ENCODE data around the gene PMPCA. TPM values are rescaled to one million over a fixed set of nuclear protein-coding genes. Genes with fewer than 3 reads are reported as not detected.

PMPCA gene
- total and polyA plus RNA-seq, 2 of the 8 experiments (the other 6 are each of a cell fraction or from before 2014, with no cell fraction given), result 60.0 to 88.2 TPM

DNA sequence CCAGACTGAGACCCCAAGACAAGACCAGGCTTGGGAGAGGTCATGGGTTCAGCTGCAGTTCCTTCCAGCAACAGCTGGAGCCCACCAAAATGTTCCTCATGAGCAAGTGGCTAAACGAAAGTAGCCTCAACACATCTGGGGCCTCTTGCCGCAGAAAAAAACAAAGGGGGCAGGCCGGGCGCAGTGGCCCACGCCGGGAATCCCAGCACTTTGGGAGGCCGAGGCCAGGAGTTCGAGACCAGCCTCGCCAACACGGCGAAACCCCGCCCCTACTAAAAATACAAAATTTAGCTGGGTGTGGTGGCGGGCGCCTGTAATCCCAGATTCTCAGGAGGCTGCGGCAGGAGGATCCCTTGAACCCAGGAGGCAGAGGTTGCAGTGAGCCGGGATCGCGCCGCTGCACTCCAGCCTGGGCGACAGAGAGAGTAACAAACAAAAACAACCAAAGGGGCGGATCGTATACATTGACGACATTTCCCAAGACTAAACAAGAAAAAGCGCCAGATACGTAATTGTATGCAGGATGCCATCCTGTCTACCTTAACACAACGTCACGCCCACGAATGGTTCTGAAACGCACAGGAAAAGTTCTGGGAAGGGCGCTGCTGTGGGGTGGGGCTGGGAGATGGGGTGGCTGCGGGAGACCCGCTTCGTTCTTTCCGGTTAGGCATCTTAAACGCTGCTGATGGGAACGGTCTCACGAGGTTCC lies 27.5 kb downstream of the PMPCA start:
- Histone ChIP-seq H3K4me2 (ENCODE audit: insufficient read depth in 1 of 2, low read depth in 2 of 2, low read length in 2 of 2) (peak overlapping the region; percentile 93 to 96), H2BK20ac (ENCODE audit: low read length) (no peak overlapping the region), H3K56ac (replicated peaks; ENCODE audit: insufficient read length, low read depth, low read length) (no peak overlapping the region), H2AFZ (ENCODE audit: low read length) (no peak overlapping the region), H3K4me3 (ENCODE audit: extremely low read depth in 1 of 4, insufficient read depth in 2 of 4, low read depth in 3 of 4, low read length in 4 of 4) (peak overlapping the region; percentile 74 to 89 (median 76)), H3K79me1 (ENCODE audit: low read depth, low read length) (peaks cover 13% of the 10 kb centered on the region), H2BK12ac (ENCODE audit: low read depth, low read length) (no peak overlapping the region), H3K9ac (replicated peaks in 1 of 4; ENCODE audit: extremely low read depth in 1 of 4, low read depth in 3 of 4, low read length in 3 of 4) (peak overlapping the region in 3 of 4 experiments; percentile 29 to 55 (median 44); a peak in 5 of 7 replicates), H4K20me1 (replicated peaks in 1 of 2; ENCODE audit: control insufficient read depth in 1 of 2, insufficient read depth in 2 of 2, low read length in 2 of 2) (peaks cover 18 to 29% of the 10 kb centered on the region in 2 experiments), H2BK15ac (ENCODE audit: low read length) (no peak overlapping the region), H3K79me2 (ENCODE audit: control insufficient read depth in 1 of 2, insufficient read depth in 2 of 2, low read length in 2 of 2) (peaks cover 0 to 24% of the 10 kb centered on the region in 2 experiments; a peak in 1 of 4 replicates), H3K9me3 (ENCODE audit: insufficient read depth in 2 of 2, low read depth in 1 of 2, low read length in 1 of 2) (no peaks in the 10 kb centered on the region), H3K27ac (ENCODE audit: low read depth, low read length) (no peak overlapping the region), H2BK5ac (ENCODE audit: low read depth, low read length) (no peak overlapping the region), H4K5ac (ENCODE audit: insufficient read length, low read depth, low read length) (no peak overlapping the region), H2BK120ac (replicated peaks; ENCODE audit: low read depth, low read length) (no peak overlapping the region), H2AK5ac (ENCODE audit: low read depth, low read length) (no peak overlapping the region), H3K14ac (ENCODE audit: insufficient read length) (no peak overlapping the region), H3K27me3 (replicated peaks in 1 of 4; ENCODE audit: control insufficient read depth in 3 of 4, extremely low read depth in 1 of 4, insufficient read depth in 3 of 4, low read length in 3 of 4) (peaks cover 0 to 2% (median 0%) of the 10 kb centered on the region in 4 experiments; a peak in 2 of 7 replicates), H3K4me1 (replicated peaks in 1 of 4; ENCODE audit: control insufficient read depth in 3 of 4, insufficient read depth in 4 of 4, low read length in 3 of 4) (peaks cover 0 to 7% (median 3%) of the 10 kb centered on the region in 4 experiments; a peak in 1 of 7 replicates), H4K91ac (replicated peaks; ENCODE audit: insufficient read length, low read length) (no peak overlapping the region), H3K23ac (ENCODE audit: insufficient read length) (no peak overlapping the region), H3K23me2 (ENCODE audit: low read depth, low read length) (peaks cover 9% of the 10 kb centered on the region; the same call in 1 of the 2 replicates), H3K36me3 (ENCODE audit: control insufficient read depth in 2 of 4, insufficient read depth in 4 of 4, low read length in 3 of 4) (peaks cover 0 to 5% (median 3%) of the 10 kb centered on the region in 4 experiments; a peak in 4 of 8 replicates), H4K8ac (ENCODE audit: extremely low read depth, insufficient read depth, low read length) (no peak overlapping the region), H3K18ac (ENCODE audit: extremely low read depth, low read length) (no peak overlapping the region), H3K4ac (replicated peaks; ENCODE audit: insufficient read length, low read depth, low read length) (no peak overlapping the region)
- no peak for FAIRE-seq
- no peak for DNase-seq (ENCODE audit: low read depth in 1 of 2, low spot score in 2 of 2)
- CTCF ChIA-PET (ENCODE audit: partially characterized antibody), result interaction anchor here (0.7 to 2.4 kb wide), 4 partner anchors 13 to 206 kb away, joined by 3 to 12 read pairs (median 5); no protein-coding TSS in a partner anchor
- WGBS, 2 experiments (ENCODE audit: extremely low coverage in 1 of 2, insufficient coverage in 1 of 2, insufficient read length in 1 of 2, insufficient replicate concordance in 2 of 2, low coverage in 1 of 2, low lambda C conversion rate in 2 of 2, missing lambda C conversion rate in 1 of 2), result 76% methylated on average over 30 of the region's 37 CpGs; no CpG with 5 or more reads in 1 of the 2 experiments
- POLR2A ChIA-PET (ENCODE audit: partially characterized antibody), result interaction anchor here (1.1 to 2.4 kb wide), 13 partner anchors 8 to 200 kb away, joined by 3 to 15 read pairs (median 5); partner anchors contain the start of genes CARD9, ENTR1, PMPCA and SNAPC4
- TF ChIP-seq, protein P1, sequence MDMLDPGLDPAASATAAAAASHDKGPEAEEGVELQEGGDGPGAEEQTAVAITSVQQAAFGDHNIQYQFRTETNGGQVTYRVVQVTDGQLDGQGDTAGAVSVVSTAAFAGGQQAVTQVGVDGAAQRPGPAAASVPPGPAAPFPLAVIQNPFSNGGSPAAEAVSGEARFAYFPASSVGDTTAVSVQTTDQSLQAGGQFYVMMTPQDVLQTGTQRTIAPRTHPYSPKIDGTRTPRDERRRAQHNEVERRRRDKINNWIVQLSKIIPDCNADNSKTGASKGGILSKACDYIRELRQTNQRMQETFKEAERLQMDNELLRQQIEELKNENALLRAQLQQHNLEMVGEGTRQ (IDR thresholded peaks at IDR 0.05; ENCODE audit: low read length), result no peak
- no peak for TF ChIP-seq CTBP2 (IDR thresholded peaks at IDR 0.05; ENCODE audit: borderline replicate concordance, insufficient read depth, insufficient read length, low read length)
- TF ChIP-seq SP4 (IDR thresholded peaks at IDR 0.05; ENCODE audit: low read length), result no peak
- TF ChIP-seq RAD21 (IDR thresholded peaks at IDR 0.05 in 1 of 2, conservative IDR thresholded peaks at IDR 0.05 in 1 of 2; ENCODE audit: low read depth in 2 of 2, low read length in 2 of 2), result no peak
- TF ChIP-seq CBX8 (IDR thresholded peaks at IDR 0.05; ENCODE audit: borderline replicate concordance, low read depth, low read length), result no peak
- TF ChIP-seq HDAC2 (IDR thresholded peaks at IDR 0.05; ENCODE audit: borderline replicate concordance in 1 of 2, low read depth in 2 of 2, low read length in 2 of 2), result no peak
- TF ChIP-seq CHD2 (IDR thresholded peaks at IDR 0.05; ENCODE audit: low read length), result no peak
- no peak for TF ChIP-seq BRCA1 (IDR thresholded peaks at IDR 0.05; ENCODE audit: low read depth, low read length)
- TF ChIP-seq POLR2A (IDR thresholded peaks at IDR 0.05; ENCODE audit: control extremely low read depth in 1 of 2, low read depth in 2 of 2, low read length in 2 of 2), result no peak

Data from H1 (cell line).